GM23338 (cell line): ENCODE measurements around the gene SHISA6.

Experiments used
- EZH2 ChIP-seq: fragments of 200-600 bp; sonication (generic); IDR thresholded peaks from one replicate; pipeline ENCODE4 v1.8.0; 2017; ENCODE audit warnings: antibody characterized with exemption, mild to moderate bottlenecking, low read depth; ENCODE audit not compliant: unreplicated experiment
- EZH2phosphoT487 ChIP-seq: fragments of 200-600 bp; sonication (generic); IDR thresholded peaks from one replicate; pipeline ENCODE4 v1.8.1; 2018; ENCODE audit warnings: antibody characterized with exemption; ENCODE audit not compliant: unreplicated experiment
- JUNB ChIP-seq: IDR thresholded peaks from one replicate; pipeline ENCODE4 v1.6.1; 2016; ENCODE audit warnings: antibody characterized with exemption; ENCODE audit not compliant: unreplicated experiment
- POLR2AphosphoS5 ChIP-seq: IDR thresholded peaks from 2 replicates; pipeline ENCODE4 v1.6.1; 2016; ENCODE audit warnings: antibody characterized with exemption, low read depth
- TF ChIP-seq, protein P1 (sequence below), 2 experiments: fragments of 200-600 bp in 1 of 2; sonication (generic) in 1 of 2; conservative IDR thresholded peaks; 2 replicates each; pipeline versions ENCODE4 v1.5.1 to v1.6.1; 2016 to 2017; ENCODE audit warnings: antibody characterized with exemption in 2 of 2, low read depth in 2 of 2, mild to moderate bottlenecking in 2 of 2, moderate library complexity in 1 of 2
- TF ChIP-seq, protein P2 (sequence below): IDR thresholded peaks from one replicate; pipeline ENCODE4 v1.6.1; 2018; ENCODE audit warnings: antibody characterized with exemption; ENCODE audit not compliant: unreplicated experiment

GRCh38 chr17:11511696-11512095, 270.7 kb downstream of the SHISA6 start:
- TF ChIP-seq, protein P1, sequence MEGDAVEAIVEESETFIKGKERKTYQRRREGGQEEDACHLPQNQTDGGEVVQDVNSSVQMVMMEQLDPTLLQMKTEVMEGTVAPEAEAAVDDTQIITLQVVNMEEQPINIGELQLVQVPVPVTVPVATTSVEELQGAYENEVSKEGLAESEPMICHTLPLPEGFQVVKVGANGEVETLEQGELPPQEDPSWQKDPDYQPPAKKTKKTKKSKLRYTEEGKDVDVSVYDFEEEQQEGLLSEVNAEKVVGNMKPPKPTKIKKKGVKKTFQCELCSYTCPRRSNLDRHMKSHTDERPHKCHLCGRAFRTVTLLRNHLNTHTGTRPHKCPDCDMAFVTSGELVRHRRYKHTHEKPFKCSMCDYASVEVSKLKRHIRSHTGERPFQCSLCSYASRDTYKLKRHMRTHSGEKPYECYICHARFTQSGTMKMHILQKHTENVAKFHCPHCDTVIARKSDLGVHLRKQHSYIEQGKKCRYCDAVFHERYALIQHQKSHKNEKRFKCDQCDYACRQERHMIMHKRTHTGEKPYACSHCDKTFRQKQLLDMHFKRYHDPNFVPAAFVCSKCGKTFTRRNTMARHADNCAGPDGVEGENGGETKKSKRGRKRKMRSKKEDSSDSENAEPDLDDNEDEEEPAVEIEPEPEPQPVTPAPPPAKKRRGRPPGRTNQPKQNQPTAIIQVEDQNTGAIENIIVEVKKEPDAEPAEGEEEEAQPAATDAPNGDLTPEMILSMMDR (conservative IDR thresholded peaks at IDR 0.05; ENCODE audit: low read depth in 2 of 2): no peak
- no peak for TF ChIP-seq POLR2AphosphoS5
- no peak for TF ChIP-seq EZH2phosphoT487
- no peak for TF ChIP-seq EZH2
- TF ChIP-seq, protein P2, sequence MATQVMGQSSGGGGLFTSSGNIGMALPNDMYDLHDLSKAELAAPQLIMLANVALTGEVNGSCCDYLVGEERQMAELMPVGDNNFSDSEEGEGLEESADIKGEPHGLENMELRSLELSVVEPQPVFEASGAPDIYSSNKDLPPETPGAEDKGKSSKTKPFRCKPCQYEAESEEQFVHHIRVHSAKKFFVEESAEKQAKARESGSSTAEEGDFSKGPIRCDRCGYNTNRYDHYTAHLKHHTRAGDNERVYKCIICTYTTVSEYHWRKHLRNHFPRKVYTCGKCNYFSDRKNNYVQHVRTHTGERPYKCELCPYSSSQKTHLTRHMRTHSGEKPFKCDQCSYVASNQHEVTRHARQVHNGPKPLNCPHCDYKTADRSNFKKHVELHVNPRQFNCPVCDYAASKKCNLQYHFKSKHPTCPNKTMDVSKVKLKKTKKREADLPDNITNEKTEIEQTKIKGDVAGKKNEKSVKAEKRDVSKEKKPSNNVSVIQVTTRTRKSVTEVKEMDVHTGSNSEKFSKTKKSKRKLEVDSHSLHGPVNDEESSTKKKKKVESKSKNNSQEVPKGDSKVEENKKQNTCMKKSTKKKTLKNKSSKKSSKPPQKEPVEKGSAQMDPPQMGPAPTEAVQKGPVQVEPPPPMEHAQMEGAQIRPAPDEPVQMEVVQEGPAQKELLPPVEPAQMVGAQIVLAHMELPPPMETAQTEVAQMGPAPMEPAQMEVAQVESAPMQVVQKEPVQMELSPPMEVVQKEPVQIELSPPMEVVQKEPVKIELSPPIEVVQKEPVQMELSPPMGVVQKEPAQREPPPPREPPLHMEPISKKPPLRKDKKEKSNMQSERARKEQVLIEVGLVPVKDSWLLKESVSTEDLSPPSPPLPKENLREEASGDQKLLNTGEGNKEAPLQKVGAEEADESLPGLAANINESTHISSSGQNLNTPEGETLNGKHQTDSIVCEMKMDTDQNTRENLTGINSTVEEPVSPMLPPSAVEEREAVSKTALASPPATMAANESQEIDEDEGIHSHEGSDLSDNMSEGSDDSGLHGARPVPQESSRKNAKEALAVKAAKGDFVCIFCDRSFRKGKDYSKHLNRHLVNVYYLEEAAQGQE: no peak
- TF ChIP-seq JUNB: no peak
